CD4-positive, alpha-beta T cell (primary cell): Measurements from ENCODE around the gene ZNF609. TPM values are rescaled to one million over a fixed set of nuclear protein-coding genes. Genes with fewer than 3 reads are reported as not detected.
A peak's percentile ranks its signal among the peaks of the same experiment; 100 is the strongest.

Experiments
- ATAC-seq: fragments of 200-7000 bp; cut with Tn5 transposase; one replicate; pipeline ENCODE4 v1.10.0; 2022; ENCODE audit warnings: mild to moderate bottlenecking; ENCODE audit not compliant: poor library complexity
- CTCF ChIA-PET: fragments of 350-600 bp; sonication (Branson Sonifier 250); formaldehyde crosslinking; loops from one replicate; lab custom pipeline; 2021; ENCODE audit warnings: antibody characterized with exemption, inconsistent platforms; lab: Charles Lee
- POLR2A ChIA-PET: fragments of 350-600 bp; sonication (Branson Sonifier 250); formaldehyde crosslinking; loops from one replicate; lab custom pipeline; 2021; ENCODE audit warnings: antibody characterized with exemption, inconsistent platforms; lab: Charles Lee
- DNase-seq, 14 experiments: peaks; one replicate each; pipeline ENCODE4 v3.0.0-alpha.2; 2013 to 2020; ENCODE audit warnings: mixed read lengths in 2 of 14
- H3K27ac ChIP-seq, 2 donors: one replicate each; pipeline versions ENCODE4 v1.5.1 to v1.7.0; 2013; ENCODE audit warnings: low read length in 2 of 2, low read depth in 1 of 2, mild to moderate bottlenecking in 1 of 2
- H3K27me3 ChIP-seq, 2 experiments: 1 replicate in 1 of 2; 2 replicates in 1 of 2; pipeline versions ENCODE4 v1.6.1 to v1.7.0; 2013; ENCODE audit warnings: low read length in 2 of 2, control low read depth in 1 of 2, mild to moderate bottlenecking in 1 of 2, moderate library complexity in 1 of 2; ENCODE audit not compliant: insufficient read depth in 2 of 2, control insufficient read depth in 1 of 2
- H3K36me3 ChIP-seq: one replicate; pipeline ENCODE4 v1.6.1; 2013; ENCODE audit warnings: low read length, control low read depth; ENCODE audit not compliant: insufficient read depth
- H3K4me1 ChIP-seq: one replicate; pipeline ENCODE4 v1.6.1; 2013; ENCODE audit warnings: low read length, control low read depth; ENCODE audit not compliant: insufficient read depth
- H3K4me3 ChIP-seq: one replicate; pipeline ENCODE4 v1.5.1; 2013; ENCODE audit warnings: mild to moderate bottlenecking, low read length, moderate library complexity
- H3K9me3 ChIP-seq, 2 experiments: 1 replicate in 1 of 2; 2 replicates in 1 of 2; pipeline versions ENCODE4 v1.6.1 to v1.7.0; 2013; ENCODE audit warnings: low read length in 2 of 2, mild to moderate bottlenecking in 2 of 2, control low read depth in 1 of 2, moderate library complexity in 1 of 2; ENCODE audit not compliant: control insufficient read depth in 1 of 2, insufficient read depth in 1 of 2
- H3K27ac Mint-ChIP-seq: one replicate; pipeline ENCODE4 v1.8.0; 2020; ENCODE audit warnings: mixed read lengths
- H3K27me3 Mint-ChIP-seq: one replicate; pipeline ENCODE4 v1.8.0; 2021; ENCODE audit warnings: mixed read lengths
- H3K36me3 Mint-ChIP-seq: one replicate; pipeline ENCODE4 v1.8.0; 2021; ENCODE audit warnings: low read depth, mixed read lengths
- H3K4me1 Mint-ChIP-seq: one replicate; pipeline ENCODE4 v1.8.0; 2021; ENCODE audit warnings: low read depth, mixed read lengths
- H3K4me3 Mint-ChIP-seq: one replicate; pipeline ENCODE4 v1.8.0; 2020; ENCODE audit warnings: mild to moderate bottlenecking, mixed read lengths
- H3K9me3 Mint-ChIP-seq: one replicate; pipeline ENCODE4 v1.8.0; 2020; ENCODE audit warnings: mixed read lengths
- CTCF ChIP-seq: fragments of 200-600 bp; IDR thresholded peaks from one replicate; pipeline ENCODE4 v1.8.0; 2022; ENCODE audit warnings: antibody characterized with exemption, mild to moderate bottlenecking
- intact Hi-C, 2 experiments: fragments of 100-400 bp; cut with DNase I in 1 of 2; cut with micrococcal nuclease in 1 of 2; formaldehyde crosslinking; loops; one replicate each; pipeline versions ENCODE4 v1.15.1 to v1.9.0; 2023 to 2025; cut with DNase I, micrococcal nuclease
- total RNA-seq, 174 experiments: library from RNA in 2 of 174; stranded (reverse) in 2 of 174; gene quantifications; one replicate each; pipeline ENCODE4 v1.2.3 and lab custom pipeline; 2021 to 2026

The ZNF609 gene
- total RNA-seq, 2 experiments from 2014 or later, result 62.4 to 65.3 TPM

- DNase-seq, result no peak
- peaks cover 61% of the 10 kb centered on the region for H3K4me1 Mint-ChIP-seq
These were observed 185.6 kb downstream of the ZNF609 start for GRCh38 chr15:64645995-64646394.

GRCh38 chr15:64647367-64647766 is 187.0 kb downstream of the ZNF609 start:
- Histone ChIP-seq H3K27me3 (no peaks in the 10 kb centered on the region), H3K36me3 (peaks cover 5% of the 10 kb centered on the region), H3K27ac (no peak overlapping the region), H3K4me3 (no peak overlapping the region), H3K4me1 (peaks cover 24% of the 10 kb centered on the region), H3K9me3 (no peaks in the 10 kb centered on the region)
- Mint-ChIP-seq H3K36me3 (peaks cover 23% of the 10 kb centered on the region), H3K9me3 (no peaks in the 10 kb centered on the region), H3K4me3 (no peak overlapping the region), H3K27ac (peak overlapping the region; percentile 59), H3K4me1 (peaks cover 63% of the 10 kb centered on the region), H3K27me3 (no peaks in the 10 kb centered on the region)
- no peak for DNase-seq
- POLR2A ChIA-PET, result interaction anchor here (1.2 to 1.4 kb wide), 2 partner anchors 8 to 46 kb away, joined by 5 to 6 read pairs; no protein-coding TSS in a partner anchor
- ATAC-seq, result no peak
- no peak for TF ChIP-seq CTCF
- intact Hi-C loops, result no loop called here
- CTCF ChIA-PET, result interaction anchor here (1.3 kb wide), 1 partner anchor 8 kb away, joined by 3 read pairs; no protein-coding TSS in a partner anchor

More at GRCh38 chr15:64645995-64646394, 185.6 kb downstream of the ZNF609 start:
- no peak for ATAC-seq
- ChIA-PET POLR2A (interaction anchor here (1.7 kb wide), 1 partner anchor 10 kb away, joined by 4 read pairs; no protein-coding TSS in a partner anchor), CTCF (interaction anchor here (0.7 kb wide), 1 partner anchor 34 kb away, joined by 3 read pairs; no protein-coding TSS in a partner anchor)
- Histone ChIP-seq H3K27me3 (no peaks in the 10 kb centered on the region), H3K27ac (no peak overlapping the region), H3K4me1 (peaks cover 15% of the 10 kb centered on the region), H3K9me3 (no peaks in the 10 kb centered on the region), H3K36me3 (peaks cover 5% of the 10 kb centered on the region), H3K4me3 (no peak overlapping the region)
- Mint-ChIP-seq H3K9me3 (no peaks in the 10 kb centered on the region), H3K4me3 (no peak overlapping the region), H3K36me3 (peaks cover 32% of the 10 kb centered on the region), H3K27me3 (no peaks in the 10 kb centered on the region), H3K27ac (no peak overlapping the region)
- no peak for TF ChIP-seq CTCF
- intact Hi-C loops, result no loop called here

- H3K9me3 Mint-ChIP-seq, result no peaks in the 10 kb centered on the region
- no peaks in the 10 kb centered on the region for H3K36me3 ChIP-seq
- ChIA-PET CTCF (interaction anchor here (1.0 to 4.8 kb wide), 2 partner anchors 12 to 223 kb away, joined by 4 to 19 read pairs; no protein-coding TSS in a partner anchor), POLR2A (interaction anchor here (1.6 to 3.9 kb wide), 8 partner anchors 8 to 263 kb away, joined by 5 to 22 read pairs (median 12); partner anchors contain the start of genes TRIP4 and ZNF609)
- peak overlapping the region in 1 of 2 donors; percentile 29 for H3K27ac ChIP-seq
- intact Hi-C loops, result loop anchor here in 1 of 2 experiments (2.0 to 5.0 kb wide), 3 partner anchors 16 to 443 kb away; no protein-coding TSS in a partner anchor
- peak overlapping the region; percentile 82 for H3K27ac Mint-ChIP-seq
- no peak for TF ChIP-seq CTCF
- no peak for DNase-seq
- H3K27me3 ChIP-seq, result no peaks in the 10 kb centered on the region
- H3K9me3 ChIP-seq, result no peaks in the 10 kb centered on the region
- no peaks in the 10 kb centered on the region for H3K27me3 Mint-ChIP-seq
- peaks cover 64% of the 10 kb centered on the region for H3K4me1 Mint-ChIP-seq
- peaks cover 8% of the 10 kb centered on the region for H3K36me3 Mint-ChIP-seq
- H3K4me1 ChIP-seq, result peaks cover 36% of the 10 kb centered on the region
- no peak overlapping the region for H3K4me3 ChIP-seq
- H3K4me3 Mint-ChIP-seq, result no peak overlapping the region
- no peak for ATAC-seq
These were observed 190.2 kb downstream of the ZNF609 start for GRCh38 chr15:64650552-64650951.
